Measurements from ENCODE around the gene LHFPL2.
"Not testable (repeated sequence)": the region's sequence is repeated elsewhere in the genome, so short reads cannot be mapped to it uniquely, and the experiment has no call there.

The LHFPL2 gene

GRCh38 chr5:78471896-78472295, 176.7 kb downstream of the LHFPL2 start:
- Mint-ChIP-seq H3K27me3 (ENCODE audit: low read depth) (no peaks in the 10 kb centered on the region), H3K4me3 (no peak overlapping the region), H3K36me3 (ENCODE audit: low read depth) (no peaks in the 10 kb centered on the region), H3K9me3 (no peaks in the 10 kb centered on the region), H3K4me1 (ENCODE audit: low read depth) (no peaks in the 10 kb centered on the region), H3K27ac (no peak overlapping the region)

- Mint-ChIP-seq H3K27ac (no peak overlapping the region), H3K4me3 (no peak overlapping the region)
These were observed 180.7 kb downstream of the LHFPL2 start for GRCh38 chr5:78467752-78468357.

GRCh38 chr5:78467140-78467539, 181.4 kb downstream of the LHFPL2 start:
- H3K36me3 Mint-ChIP-seq (ENCODE audit: low read depth) = peaks cover 2% of the 10 kb centered on the region
- no peak overlapping the region for H3K27ac Mint-ChIP-seq
- no peak overlapping the region for H3K4me3 Mint-ChIP-seq
- no peaks in the 10 kb centered on the region for H3K4me1 Mint-ChIP-seq (ENCODE audit: low read depth)
- H3K9me3 Mint-ChIP-seq = no peaks in the 10 kb centered on the region
- no peaks in the 10 kb centered on the region for H3K27me3 Mint-ChIP-seq (ENCODE audit: low read depth)

More at GRCh38 chr5:78467752-78468357, 180.7 kb downstream of the LHFPL2 start:
- peaks cover 2% of the 10 kb centered on the region for H3K36me3 Mint-ChIP-seq (ENCODE audit: low read depth)
- H3K4me1 Mint-ChIP-seq (ENCODE audit: low read depth) = no peaks in the 10 kb centered on the region
- no peaks in the 10 kb centered on the region for H3K9me3 Mint-ChIP-seq
- no peaks in the 10 kb centered on the region for H3K27me3 Mint-ChIP-seq (ENCODE audit: low read depth)

- no peaks in the 10 kb centered on the region for H3K9me3 Mint-ChIP-seq
- no peak overlapping the region for H3K4me3 Mint-ChIP-seq
- H3K27me3 Mint-ChIP-seq (ENCODE audit: low read depth) = no peaks in the 10 kb centered on the region
- H3K4me1 Mint-ChIP-seq (ENCODE audit: low read depth) = no peaks in the 10 kb centered on the region
- H3K36me3 Mint-ChIP-seq (ENCODE audit: low read depth) = peaks cover 13% of the 10 kb centered on the region
- no peak overlapping the region for H3K27ac Mint-ChIP-seq
These were observed 189.7 kb downstream of the LHFPL2 start for GRCh38 chr5:78458843-78459242.

GRCh38 chr5:78457507-78457906, 191.1 kb downstream of the LHFPL2 start:
- H3K4me3 Mint-ChIP-seq; H3K4me1 Mint-ChIP-seq (ENCODE audit: low read depth); H3K9me3 Mint-ChIP-seq; H3K27me3 Mint-ChIP-seq (ENCODE audit: low read depth); H3K27ac Mint-ChIP-seq: not testable (repeated sequence)
- H3K36me3 Mint-ChIP-seq (ENCODE audit: low read depth) = peaks cover 11% of the 10 kb centered on the region

GRCh38 chr5:78449103-78449502, 199.5 kb downstream of the LHFPL2 start:
- H3K4me3 Mint-ChIP-seq = no peak overlapping the region
- H3K36me3 Mint-ChIP-seq (ENCODE audit: low read depth) = peaks cover 15% of the 10 kb centered on the region
- no peaks in the 10 kb centered on the region for H3K27me3 Mint-ChIP-seq (ENCODE audit: low read depth)

GRCh38 chr5:78447775-78448424, 200.7 kb downstream of the LHFPL2 start:
- Mint-ChIP-seq H3K4me3 (no peak overlapping the region), H3K36me3 (ENCODE audit: low read depth) (peaks cover 17% of the 10 kb centered on the region), H3K4me1 (ENCODE audit: low read depth) (no peaks in the 10 kb centered on the region), H3K27ac (no peak overlapping the region), H3K27me3 (ENCODE audit: low read depth) (no peaks in the 10 kb centered on the region), H3K9me3 (peaks cover 6% of the 10 kb centered on the region)

More at GRCh38 chr5:78449103-78449502, 199.5 kb downstream of the LHFPL2 start:
- no peak overlapping the region for H3K27ac Mint-ChIP-seq
- H3K4me1 Mint-ChIP-seq (ENCODE audit: low read depth) = no peaks in the 10 kb centered on the region
- H3K9me3 Mint-ChIP-seq = peaks cover 6% of the 10 kb centered on the region

Data from T-helper 1 cell treated with Interleukin-12 subunit alpha and Interleukin-12 subunit beta and Interleukin-4 antibody, amounts not matched to agents 30 μg/mL and 1 μg/mL, for 36 hours (primary cell).